Spleen (tissue), 11 donors: ENCODE data around the gene SAA1. TPM values are rescaled to one million over a fixed set of nuclear protein-coding genes. Genes with fewer than 3 reads are reported as not detected.
"Not testable (repeated sequence)": the region's sequence is repeated elsewhere in the genome, so short reads cannot be mapped to it uniquely, and the experiment has no call there.

Experiments
- DNase-seq: peaks from one replicate; pipeline ENCODE4 v3.0.0-alpha.2; 2020
- H3K27ac ChIP-seq, 8 donors: fragments of 200-600 bp; sonication (generic) in 7 of 8; 1 replicate in 4 of 8; 2 replicates in 4 of 8; pipeline versions ENCODE4 v1.5.0 to v1.8.0; 2016 to 2021; ENCODE audit warnings: inconsistent platforms in 4 of 8, mild to moderate bottlenecking in 4 of 8, moderate library complexity in 1 of 8
- H3K27me3 ChIP-seq, 7 donors: fragments of 200-600 bp; sonication (generic) in 6 of 7; replicated peaks in 1 of 7; 1 replicate in 4 of 7; 2 replicates in 3 of 7; pipeline versions ENCODE4 v1.5.0 to v1.8.0; 2016 to 2021; ENCODE audit warnings: inconsistent platforms in 3 of 7, mild to moderate bottlenecking in 1 of 7
- H3K36me3 ChIP-seq, 6 donors: fragments of 200-600 bp; sonication (generic) in 5 of 6; 1 replicate in 4 of 6; 2 replicates in 2 of 6; pipeline versions ENCODE4 v1.5.0 to v1.8.0; 2016 to 2021; ENCODE audit warnings: inconsistent platforms in 2 of 6
- H3K4me1 ChIP-seq, 6 donors: fragments of 200-600 bp; sonication (generic) in 5 of 6; 1 replicate in 3 of 6; 2 replicates in 3 of 6; pipeline versions ENCODE4 v1.5.0 to v1.8.0; 2016 to 2021; ENCODE audit warnings: inconsistent platforms in 3 of 6
- H3K4me3 ChIP-seq, 8 donors: fragments of 200-600 bp; sonication (generic) in 7 of 8; 1 replicate in 4 of 8; 2 replicates in 4 of 8; pipeline versions ENCODE4 v1.5.0 to v1.8.0; 2016 to 2021; ENCODE audit warnings: inconsistent platforms in 4 of 8, mild to moderate bottlenecking in 4 of 8, moderate library complexity in 2 of 8
- H3K9me3 ChIP-seq, 8 donors: fragments of 200-600 bp; sonication (generic) in 7 of 8; 1 replicate in 4 of 8; 2 replicates in 4 of 8; pipeline versions ENCODE4 v1.5.0 to v1.8.0; 2016 to 2021; ENCODE audit warnings: inconsistent platforms in 4 of 8
- CTCF ChIP-seq, 11 experiments: fragments of 200-600 bp in 7 of 11; fragments of 450-650 bp in 4 of 11; sonication (generic) in 4 of 11; IDR thresholded peaks in 8 of 11; conservative IDR thresholded peaks in 3 of 11; 1 replicate in 7 of 11; 2 replicates in 4 of 11; pipeline versions ENCODE4 v1.4.0 to v1.8.0; 2016 to 2021; ENCODE audit warnings: antibody characterized with exemption in 11 of 11, inconsistent platforms in 4 of 11, mild to moderate bottlenecking in 1 of 11
- POLR2A ChIP-seq, 3 donors: fragments of 450-650 bp; IDR thresholded peaks; one replicate each; pipeline ENCODE4 v1.5.1; 2017; ENCODE audit warnings: antibody characterized with exemption in 3 of 3, mild to moderate bottlenecking in 1 of 3
- POLR2AphosphoS5 ChIP-seq, 3 donors: sonication (generic); formaldehyde crosslinking; IDR thresholded peaks; one replicate each; pipeline ENCODE4 v1.5.1; 2017; ENCODE audit warnings: antibody characterized with exemption in 3 of 3
- WGBS, 5 donors: extraction: QIAGEN DNeasy Blood & Tissue Kit in 3 of 5; methylation state at CpG; one replicate each; pipeline versions ENCODE4 v1.1.5 to v1.1.7; 2013 to 2018; 5-methylcytosine and 5-hydroxymethylcytosine counted together
- intact Hi-C: fragments of 100-400 bp; cut with DNase I; formaldehyde crosslinking; loops from one replicate; pipeline ENCODE4 v1.15.0; 2023; ENCODE audit warnings: low total_unique reads
- polyA plus RNA-seq, 3 donors: library from polyadenylated mRNA; stranded (reverse); fragments of 200-250 nt; gene quantifications; one replicate each; pipeline ENCODE4 v1.2.1, GENCODE V29; 2013
- total RNA-seq, 7 donors: library from RNA; depleted of rRNA in 3 of 7; stranded (reverse); fragments of >200 nt in 3 of 7; fragmentation: NEBNext Ultra II Directional in 4 of 7; extraction: Animal tissue kit (Norgen Biotek cat#: 25700) in 4 of 7; gene quantifications; one replicate each; pipeline versions ENCODE4 v1.1.0 to v1.2.1, GENCODE V29; 2016 to 2021
- donor health status: healthy with polysubstance abuse.
- donor health status: DM: no; HTN: no; CAD: no; lungs with moderate emphysema.
- donor health status: DM: no; HTN: no; CAD: no.
- donor health status: Bipolar disorder and iron deficiency.
- donor health status: healthy.
- donor health status: DM: no; HTN: no; CAD: no.
- donor health status: DM: yes; HTN: yes; CAD: no.

Gene SAA1
- total and polyA plus RNA-seq, 10 donors, result 1.0 to 84.3 (median 4.2) TPM; not detected in 2

- DNase-seq, result no peak
- intact Hi-C loops, result no loop called here
- H3K9me3 ChIP-seq, result no peaks in the 10 kb centered on the region
- no peak overlapping the region for H3K4me3 ChIP-seq
- no peak overlapping the region for H3K27ac ChIP-seq
- TF ChIP-seq CTCF (IDR thresholded peaks at IDR 0.05 in 8 of 11, conservative IDR thresholded peaks at IDR 0.05 in 3 of 11) (no peak), POLR2AphosphoS5 (IDR thresholded peaks at IDR 0.05) (no peak), POLR2A (IDR thresholded peaks at IDR 0.05) (no peak)
- no peaks in the 10 kb centered on the region for H3K4me1 ChIP-seq
- H3K27me3 ChIP-seq, result no peaks in the 10 kb centered on the region
- H3K36me3 ChIP-seq, result no peaks in the 10 kb centered on the region
These were observed 6.8 kb upstream of the SAA1 start for GRCh38 chr11:18259259-18259658.

GRCh38 chr11:18261721-18262120, 4.3 kb upstream of the SAA1 start:
- TF ChIP-seq POLR2A (IDR thresholded peaks at IDR 0.05), result no peak
- Histone ChIP-seq H3K27me3 (no peaks in the 10 kb centered on the region), H3K9me3 (no peaks in the 10 kb centered on the region), H3K4me3 (no peak overlapping the region), H3K4me1 (peaks cover 0 to 10% (median 0%) of the 10 kb centered on the region in 6 donors), H3K27ac (no peak overlapping the region), H3K36me3 (no peaks in the 10 kb centered on the region)
- WGBS, 5 donors, result 91 to 96% (median 95%) methylated on average over 14 of the region's 14 CpGs
- no peak for DNase-seq
- intact Hi-C loops, result no loop called here

GRCh38 chr11:18262681-18263350, 3.2 kb upstream of the SAA1 start:
- H3K4me3 ChIP-seq, H3K9me3 ChIP-seq, intact Hi-C loops, DNase-seq, H3K27ac ChIP-seq, H3K27me3 ChIP-seq, H3K36me3 ChIP-seq: not testable (repeated sequence)
- WGBS, 5 donors, result 71 to 82% (median 77%) methylated on average over 8 of the region's 8 CpGs
- H3K4me1 ChIP-seq, result peaks cover 0 to 10% (median 0%) of the 10 kb centered on the region in 6 donors

- Histone ChIP-seq H3K4me1 (peaks cover 0 to 15% (median 0%) of the 10 kb centered on the region in 6 donors), H3K27me3 (no peaks in the 10 kb centered on the region), H3K9me3 (no peaks in the 10 kb centered on the region), H3K27ac (no peak overlapping the region), H3K36me3 (no peaks in the 10 kb centered on the region), H3K4me3 (no peak overlapping the region)
- 61 to 67% (median 65%) methylated on average over 4 of the region's 4 CpGs for WGBS, 5 donors
- no peak for TF ChIP-seq POLR2A (IDR thresholded peaks at IDR 0.05)
- TF ChIP-seq CTCF (IDR thresholded peaks at IDR 0.05 in 8 of 11, conservative IDR thresholded peaks at IDR 0.05 in 3 of 11), result no peak
- TF ChIP-seq POLR2AphosphoS5 (IDR thresholded peaks at IDR 0.05), result no peak
- intact Hi-C loops, result no loop called here
- no peak for DNase-seq
These were observed 2.0 kb upstream of the SAA1 start for GRCh38 chr11:18264035-18264434.

- WGBS, 5 donors, result 15 to 29% (median 19%) methylated on average over 1 of the region's 1 CpG
- no peaks in the 10 kb centered on the region for H3K9me3 ChIP-seq
- no peaks in the 10 kb centered on the region for H3K27me3 ChIP-seq
- no peak for DNase-seq
- H3K36me3 ChIP-seq, result no peaks in the 10 kb centered on the region
- TF ChIP-seq CTCF (IDR thresholded peaks at IDR 0.05 in 8 of 11, conservative IDR thresholded peaks at IDR 0.05 in 3 of 11), result no peak
- no peak for TF ChIP-seq POLR2AphosphoS5 (IDR thresholded peaks at IDR 0.05)
- TF ChIP-seq POLR2A (IDR thresholded peaks at IDR 0.05), result no peak
- H3K27ac ChIP-seq, result no peak overlapping the region
- intact Hi-C loops, result no loop called here
- peaks cover 0 to 15% (median 0%) of the 10 kb centered on the region in 6 donors for H3K4me1 ChIP-seq
- no peak overlapping the region for H3K4me3 ChIP-seq
These were observed 1.1 kb upstream of the SAA1 start for GRCh38 chr11:18264677-18265555.

- H3K9me3 ChIP-seq, H3K36me3 ChIP-seq, intact Hi-C loops, DNase-seq, H3K27me3 ChIP-seq: not testable (repeated sequence)
- peak overlapping the region in 2 of 8 donors; percentile 33 to 67 for H3K27ac ChIP-seq
- 70 to 79% (median 75%) methylated on average over 2 to 7 of the region's 10 CpGs for WGBS, 5 donors
- peak overlapping the region in 1 of 8 donors; percentile 40 for H3K4me3 ChIP-seq
- H3K4me1 ChIP-seq, result peaks cover 0 to 15% (median 0%) of the 10 kb centered on the region in 6 donors
These were observed 1.5 kb downstream of the SAA1 start for GRCh38 chr11:18267335-18268133.

- DNase-seq, H3K36me3 ChIP-seq, intact Hi-C loops, H3K9me3 ChIP-seq, H3K27ac ChIP-seq, H3K27me3 ChIP-seq, H3K4me3 ChIP-seq: not testable (repeated sequence)
- peaks cover 0 to 15% (median 0%) of the 10 kb centered on the region in 6 donors for H3K4me1 ChIP-seq
- 83 to 100% (median 90%) methylated on average over 1 to 3 of the region's 5 CpGs for WGBS, 5 donors
These were observed 3.2 kb downstream of the SAA1 start for GRCh38 chr11:18269252-18269651.
